Smooth muscle cell (in vitro differentiated cells): ENCODE measurements around the gene TMEM120B. TPM values are rescaled to one million over a fixed set of nuclear protein-coding genes. Genes with fewer than 3 reads are reported as not detected.

ENCODE experiments used
- DNase-seq: peaks from one replicate; lab custom pipeline; 2025; ENCODE audit not compliant: unreplicated experiment; lab: John Stamatoyannopoulos, UW
- H2AFZ ChIP-seq: fragments of 200-600 bp; sonication (generic); 2 replicates; pipeline ENCODE4 v1.6.0; 2016; ENCODE audit warnings: antibody characterized with exemption, low read depth, mild to moderate bottlenecking
- H3F3A ChIP-seq: fragments of 200-600 bp; sonication (generic); 2 replicates; pipeline ENCODE4 v1.6.0; 2017; ENCODE audit warnings: antibody characterized with exemption, low read depth
- H3K27ac ChIP-seq: fragments of 200-600 bp; sonication (generic); 2 replicates; pipeline ENCODE4 v1.5.1; 2016; ENCODE audit warnings: low read depth, mild to moderate bottlenecking
- H3K27me3 ChIP-seq: fragments of 200-600 bp; sonication (generic); 2 replicates; pipeline ENCODE4 v1.6.1; 2016; ENCODE audit warnings: low read depth, mild to moderate bottlenecking
- H3K36me3 ChIP-seq: fragments of 200-600 bp; sonication (generic); 2 replicates; pipeline ENCODE4 v1.5.1; 2016; ENCODE audit warnings: low read depth
- H3K4me1 ChIP-seq: fragments of 200-600 bp; sonication (generic); 2 replicates; pipeline ENCODE4 v1.5.1; 2016; ENCODE audit warnings: low read depth
- H3K4me2 ChIP-seq: fragments of 200-600 bp; sonication (generic); 2 replicates; pipeline ENCODE4 v1.6.0; 2016; ENCODE audit warnings: mild to moderate bottlenecking
- H3K4me3 ChIP-seq: fragments of 200-600 bp; sonication (generic); 2 replicates; pipeline ENCODE4 v1.5.1; 2016; ENCODE audit warnings: mild to moderate bottlenecking
- H3K79me2 ChIP-seq: fragments of 200-600 bp; sonication (generic); 2 replicates; pipeline ENCODE4 v1.6.0; 2016; ENCODE audit warnings: low read depth, mild to moderate bottlenecking
- H3K9ac ChIP-seq: fragments of 200-600 bp; sonication (generic); 2 replicates; pipeline ENCODE4 v1.6.0; 2016; ENCODE audit warnings: low read depth
- H3K9me3 ChIP-seq: fragments of 200-600 bp; sonication (generic); replicated peaks from 2 replicates; pipeline ENCODE4 v1.5.1; 2016; ENCODE audit warnings: low read depth
- H4K20me1 ChIP-seq: fragments of 200-600 bp; sonication (generic); 2 replicates; pipeline ENCODE4 v1.6.0; 2016; ENCODE audit warnings: low read depth
- WGBS: methylation state at CpG from one replicate; pipeline ENCODE4 v1.1.7; 2016; ENCODE audit warnings: low lambda C conversion rate; 5-methylcytosine and 5-hydroxymethylcytosine counted together
- polyA plus RNA-seq: library from polyadenylated mRNA; unstranded; fragments of >200 nt; fragmentation: Nextera tagmentation; extraction: Ambion mirVana; gene quantifications from 2 replicates; pipeline ENCODE4 v1.2.1, GENCODE V29; 2016
- total RNA-seq: library from RNA; depleted of rRNA; stranded (reverse); fragments of >200 nt; gene quantifications from 2 replicates; pipeline ENCODE4 v1.2.3, GENCODE V29; 2014
- TF ChIP-seq, protein P1 (sequence below): fragments of 200-600 bp; sonication (generic); IDR thresholded peaks from 2 replicates; pipeline ENCODE4 v1.5.1; 2017; ENCODE audit warnings: borderline replicate concordance, mild to moderate bottlenecking, antibody characterized with exemption; ENCODE audit not compliant: insufficient read depth, poor library complexity, severe bottlenecking

TMEM120B gene
- total and polyA plus RNA-seq, 2 experiments from 2014 or later = 5.3 to 7.6 TPM

DNA sequence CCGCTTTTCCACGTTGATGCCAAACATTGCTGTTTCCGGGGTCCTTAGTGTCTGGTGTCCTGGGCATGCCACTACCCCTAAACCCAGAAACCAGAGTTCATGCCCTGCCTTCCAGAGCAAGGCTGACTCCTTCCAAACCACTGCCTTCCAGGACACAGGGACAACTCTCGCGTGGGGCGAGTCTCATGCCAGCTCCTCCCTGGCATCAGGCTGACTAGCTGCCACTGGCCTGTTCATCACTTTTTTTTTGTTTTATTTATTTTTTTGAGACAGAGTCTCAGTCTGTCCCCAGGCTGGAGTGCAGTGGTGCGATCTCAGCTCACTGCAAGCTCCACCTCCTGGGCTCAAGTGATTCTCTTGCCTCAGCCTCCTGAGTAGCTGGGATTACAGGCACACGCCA is 96.1 kb downstream of the TMEM120B start:
- H3K27ac ChIP-seq = no peak overlapping the region
- TF ChIP-seq, protein P1, sequence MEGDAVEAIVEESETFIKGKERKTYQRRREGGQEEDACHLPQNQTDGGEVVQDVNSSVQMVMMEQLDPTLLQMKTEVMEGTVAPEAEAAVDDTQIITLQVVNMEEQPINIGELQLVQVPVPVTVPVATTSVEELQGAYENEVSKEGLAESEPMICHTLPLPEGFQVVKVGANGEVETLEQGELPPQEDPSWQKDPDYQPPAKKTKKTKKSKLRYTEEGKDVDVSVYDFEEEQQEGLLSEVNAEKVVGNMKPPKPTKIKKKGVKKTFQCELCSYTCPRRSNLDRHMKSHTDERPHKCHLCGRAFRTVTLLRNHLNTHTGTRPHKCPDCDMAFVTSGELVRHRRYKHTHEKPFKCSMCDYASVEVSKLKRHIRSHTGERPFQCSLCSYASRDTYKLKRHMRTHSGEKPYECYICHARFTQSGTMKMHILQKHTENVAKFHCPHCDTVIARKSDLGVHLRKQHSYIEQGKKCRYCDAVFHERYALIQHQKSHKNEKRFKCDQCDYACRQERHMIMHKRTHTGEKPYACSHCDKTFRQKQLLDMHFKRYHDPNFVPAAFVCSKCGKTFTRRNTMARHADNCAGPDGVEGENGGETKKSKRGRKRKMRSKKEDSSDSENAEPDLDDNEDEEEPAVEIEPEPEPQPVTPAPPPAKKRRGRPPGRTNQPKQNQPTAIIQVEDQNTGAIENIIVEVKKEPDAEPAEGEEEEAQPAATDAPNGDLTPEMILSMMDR = no peak
- H2AFZ ChIP-seq = no peak overlapping the region
- H3K79me2 ChIP-seq = peaks cover 82% of the 10 kb centered on the region
- peaks cover 11% of the 10 kb centered on the region for H3F3A ChIP-seq
- H3K9me3 ChIP-seq = no peaks in the 10 kb centered on the region
- no peaks in the 10 kb centered on the region for H3K36me3 ChIP-seq
- H3K4me1 ChIP-seq = peaks cover 29% of the 10 kb centered on the region
- no peak overlapping the region for H3K9ac ChIP-seq
- no peak overlapping the region for H3K4me2 ChIP-seq
- no peaks in the 10 kb centered on the region for H3K27me3 ChIP-seq
- H4K20me1 ChIP-seq = peaks cover 71% of the 10 kb centered on the region
- WGBS = over 99% methylated on average over 8 of the region's 8 CpGs
- no peak for DNase-seq
- H3K4me3 ChIP-seq = no peak overlapping the region

DNA sequence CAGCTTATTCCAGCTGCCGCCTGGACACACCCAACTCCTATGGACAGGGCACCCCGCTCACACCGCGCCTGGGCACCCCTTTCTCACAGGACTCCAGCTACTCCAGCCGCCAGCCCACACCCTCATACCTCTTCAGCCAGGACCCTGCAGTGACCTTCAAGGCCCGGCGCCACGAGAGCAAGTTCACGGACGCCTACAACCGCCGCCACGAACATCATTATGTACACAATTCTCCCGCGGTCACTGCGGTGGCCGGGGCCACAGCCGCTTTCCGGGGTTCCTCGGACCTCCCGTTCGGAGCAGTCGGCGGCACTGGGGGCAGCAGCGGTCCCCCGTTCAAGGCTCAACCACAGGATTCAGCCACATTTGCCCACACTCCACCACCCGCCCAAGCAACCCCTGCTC is 97.2 kb downstream of the TMEM120B start:
- Histone ChIP-seq H3K79me2 (peaks cover 84% of the 10 kb centered on the region), H3F3A (peaks cover 11% of the 10 kb centered on the region), H3K27me3 (no peaks in the 10 kb centered on the region), H3K36me3 (no peaks in the 10 kb centered on the region), H3K4me2 (no peak overlapping the region), H3K9ac (no peak overlapping the region), H3K9me3 (no peaks in the 10 kb centered on the region), H4K20me1 (peaks cover 79% of the 10 kb centered on the region), H3K27ac (no peak overlapping the region), H3K4me1 (peaks cover 29% of the 10 kb centered on the region), H2AFZ (no peak overlapping the region), H3K4me3 (no peak overlapping the region)
- TF ChIP-seq, protein P1 = no peak
- WGBS = 98% methylated on average over 27 of the region's 27 CpGs
- DNase-seq = no peak

DNA sequence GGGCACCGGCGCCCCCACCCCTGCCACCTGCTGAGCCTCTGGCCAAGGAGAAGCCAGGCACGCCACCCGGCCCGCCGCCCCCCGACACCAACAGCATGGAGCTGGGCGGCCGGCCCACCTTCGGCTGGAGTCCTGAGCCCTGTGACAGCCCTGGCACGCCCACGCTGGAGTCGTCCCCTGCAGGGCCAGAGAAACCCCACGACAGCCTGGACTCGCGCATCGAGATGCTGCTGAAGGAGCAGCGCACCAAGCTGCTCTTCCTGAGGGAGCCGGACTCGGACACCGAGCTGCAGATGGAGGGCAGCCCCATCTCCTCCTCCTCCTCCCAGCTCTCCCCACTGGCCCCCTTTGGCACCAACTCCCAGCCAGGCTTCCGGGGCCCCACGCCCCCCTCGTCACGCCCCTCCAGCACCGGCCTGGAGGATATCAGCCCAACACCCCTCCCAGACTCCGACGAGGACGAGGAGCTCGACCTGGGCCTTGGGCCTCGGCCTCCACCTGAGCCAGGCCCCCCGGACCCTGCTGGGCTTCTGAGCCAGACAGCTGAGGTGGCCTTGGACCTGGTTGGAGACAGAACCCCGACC is 97.8 kb downstream of the TMEM120B start:
- 93% methylated on average over 30 of the region's 33 CpGs for WGBS
- H3F3A ChIP-seq = peaks cover 11% of the 10 kb centered on the region
- H3K27me3 ChIP-seq = no peaks in the 10 kb centered on the region
- peaks cover 28% of the 10 kb centered on the region for H3K4me1 ChIP-seq
- DNase-seq = no peak
- TF ChIP-seq, protein P1 = no peak
- H3K4me3 ChIP-seq = no peak overlapping the region
- H2AFZ ChIP-seq = no peak overlapping the region
- peaks cover 84% of the 10 kb centered on the region for H4K20me1 ChIP-seq
- H3K4me2 ChIP-seq = no peak overlapping the region
- H3K9ac ChIP-seq = no peak overlapping the region
- H3K9me3 ChIP-seq = no peaks in the 10 kb centered on the region
- no peak overlapping the region for H3K27ac ChIP-seq
- peaks cover 84% of the 10 kb centered on the region for H3K79me2 ChIP-seq
- no peaks in the 10 kb centered on the region for H3K36me3 ChIP-seq

DNA sequence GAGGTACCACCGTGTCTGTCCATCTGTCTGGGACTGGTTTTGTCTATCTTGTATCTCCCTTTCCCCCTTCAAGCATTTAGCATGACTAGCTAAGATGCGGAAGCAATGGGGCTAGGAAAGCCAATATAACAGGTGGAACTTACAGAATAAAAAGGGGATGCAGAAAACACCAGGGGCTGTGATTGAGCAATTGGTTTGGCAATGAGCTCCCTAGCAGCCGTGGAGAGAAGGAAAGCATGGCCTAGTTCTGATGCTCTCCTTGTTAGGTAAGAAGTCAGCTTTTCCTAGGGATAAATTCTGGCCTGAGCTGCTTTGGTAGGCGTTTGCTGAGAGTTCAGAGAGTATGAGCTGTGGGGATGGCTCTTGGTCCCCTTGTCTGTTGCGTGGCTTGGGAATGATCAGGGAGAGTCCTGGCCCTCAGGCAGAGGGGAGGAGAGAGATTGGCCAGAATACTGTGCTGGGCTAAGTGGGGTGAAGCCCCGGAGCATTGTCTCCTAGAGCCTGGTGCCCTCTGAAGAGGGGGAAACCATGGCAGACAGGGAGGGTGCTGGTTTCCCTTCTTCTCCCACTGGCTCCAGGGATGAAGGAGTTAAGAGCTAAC is 98.4 kb downstream of the TMEM120B start:
- Histone ChIP-seq H3K27me3 (no peaks in the 10 kb centered on the region), H3K4me2 (peak overlapping the region; percentile 84), H3K4me1 (peaks cover 21% of the 10 kb centered on the region), H3K9me3 (no peaks in the 10 kb centered on the region), H3K36me3 (no peaks in the 10 kb centered on the region), H3K79me2 (peaks cover 80% of the 10 kb centered on the region), H3F3A (peaks cover 11% of the 10 kb centered on the region), H3K27ac (no peak overlapping the region), H3K9ac (no peak overlapping the region), H2AFZ (no peak overlapping the region), H3K4me3 (peak overlapping the region; percentile 57), H4K20me1 (peaks cover 84% of the 10 kb centered on the region)
- WGBS = 73% methylated on average over 6 of the region's 6 CpGs
- TF ChIP-seq, protein P1 = no peak
- no peak for DNase-seq
